Effector CD8-positive, alpha-beta T cell (primary cell): ENCODE results near the gene KATNB1.
A peak's percentile ranks its signal among the peaks of the same experiment; 100 is the strongest.

Experiments used
- DNase-seq: peaks from one replicate; lab custom pipeline; 2025; lab: John Stamatoyannopoulos, UW

Gene KATNB1

GRCh38 chr16:57756424-57757325 is 21.1 kb downstream of the KATNB1 start:
- no peak for DNase-seq

GRCh38 chr16:57757326-57757786 is 21.8 kb downstream of the KATNB1 start:
- DNase-seq: peak; percentile 82

GRCh38 chr16:57757883-57758282 is 22.3 kb downstream of the KATNB1 start:
- no peak for DNase-seq

GRCh38 chr16:57758331-57759117 is 23.0 kb downstream of the KATNB1 start:
- DNase-seq: no peak

GRCh38 chr16:57759131-57759530 is 23.6 kb downstream of the KATNB1 start:
- DNase-seq: no peak

GRCh38 chr16:57759541-57760356 is 24.2 kb downstream of the KATNB1 start:
- DNase-seq: no peak

GRCh38 chr16:57760357-57761160 is 25.0 kb downstream of the KATNB1 start:
- no peak for DNase-seq

GRCh38 chr16:57761301-57761700 is 25.7 kb downstream of the KATNB1 start:
- no peak for DNase-seq

GRCh38 chr16:57761957-57762356 is 26.4 kb downstream of the KATNB1 start:
- DNase-seq: no peak

GRCh38 chr16:57762365-57763040 is 26.9 kb downstream of the KATNB1 start:
- DNase-seq: no peak

- DNase-seq: no peak
Measured at GRCh38 chr16:57763285-57764005, 27.9 kb downstream of the KATNB1 start.

- DNase-seq: no peak
Measured at GRCh38 chr16:57764006-57764340, 28.4 kb downstream of the KATNB1 start.

GRCh38 chr16:57764341-57765159 is 29.0 kb downstream of the KATNB1 start:
- peak; percentile 7 for DNase-seq

GRCh38 chr16:57765160-57765728 is 29.7 kb downstream of the KATNB1 start:
- DNase-seq: no peak

- DNase-seq: no peak
Measured at GRCh38 chr16:57766714-57767348, 31.3 kb downstream of the KATNB1 start.

GRCh38 chr16:57769541-57770145 is 34.1 kb downstream of the KATNB1 start:
- no peak for DNase-seq

- no peak for DNase-seq
Measured at GRCh38 chr16:57770361-57770760, 34.8 kb downstream of the KATNB1 start.
